ENCODE results near the gene PRPF8.
"Not testable (repeated sequence)": the region's sequence is repeated elsewhere in the genome, so short reads cannot be mapped to it uniquely, and the experiment has no call there.

PRPF8 gene

GRCh38 chr17:1688405-1688804 lies 3.7 kb upstream of the PRPF8 start:
- not testable (repeated sequence) for DNase-seq

- DNase-seq: no peak
These were observed 1.4 kb upstream of the PRPF8 start for GRCh38 chr17:1686086-1686485.

- DNase-seq: no peak
These were observed 1.2 kb downstream of the PRPF8 start for GRCh38 chr17:1683459-1683858.

GRCh38 chr17:1676401-1676800 lies 8.3 kb downstream of the PRPF8 start:
- no peak for DNase-seq

- DNase-seq: no peak
These were observed 11.5 kb downstream of the PRPF8 start for GRCh38 chr17:1673041-1673785.

- DNase-seq: not testable (repeated sequence)
These were observed 20.7 kb downstream of the PRPF8 start for GRCh38 chr17:1663934-1664333.

GRCh38 chr17:1661045-1661444 lies 23.6 kb downstream of the PRPF8 start:
- DNase-seq: no peak

- DNase-seq: no peak
These were observed 26.6 kb downstream of the PRPF8 start for GRCh38 chr17:1658100-1658499.

GRCh38 chr17:1653735-1654134 lies 30.9 kb downstream of the PRPF8 start:
- DNase-seq: no peak

GRCh38 chr17:1652794-1653193 lies 31.9 kb downstream of the PRPF8 start:
- DNase-seq: not testable (repeated sequence)

- DNase-seq: no peak
These were observed 33.2 kb downstream of the PRPF8 start for GRCh38 chr17:1651559-1651844.

GRCh38 chr17:1650731-1651558 lies 33.7 kb downstream of the PRPF8 start:
- DNase-seq: no peak

GRCh38 chr17:1649844-1650501 lies 34.7 kb downstream of the PRPF8 start, which contains the start of gene RILP:
Gene RILP, minus strand, starts transcription at chr17:1649866. Its CDS starts 62 bp downstream, at chr17:1649804.
- DNase-seq: no peak

GRCh38 chr17:1648963-1649843 lies 35.5 kb downstream of the PRPF8 start:
- DNase-seq: peak; percentile 93

- no peak for DNase-seq
These were observed 36.3 kb downstream of the PRPF8 start for GRCh38 chr17:1648173-1648962.

GRCh38 chr17:1647802-1648171 lies 36.9 kb downstream of the PRPF8 start:
- DNase-seq: no peak

- no peak for DNase-seq
These were observed 38.3 kb downstream of the PRPF8 start for GRCh38 chr17:1646199-1646875.

- DNase-seq: no peak
These were observed 39.2 kb downstream of the PRPF8 start, which contains the start of gene SCARF1 for GRCh38 chr17:1645207-1646171. Gene SCARF1, minus strand, starts transcription at chr17:1645732. Its CDS starts 35 bp downstream, at chr17:1645697.

- DNase-seq: no peak
These were observed 40.0 kb downstream of the PRPF8 start for GRCh38 chr17:1644493-1645206.
